DOHH2 (cell line): ENCODE results near the gene SPATA6L.

ENCODE experiments used
- H3F3A ChIP-seq: fragments of 200-600 bp; sonication (generic), shearing (Covaris generic); 2 replicates; pipeline ENCODE4 v1.6.0; 2016; ENCODE audit warnings: antibody characterized with exemption, mild to moderate bottlenecking; ENCODE audit not compliant: control insufficient read depth, insufficient read depth
- H3K27ac ChIP-seq: fragments of 200-600 bp; sonication (generic); 2 replicates; pipeline ENCODE4 v1.5.1; 2014; ENCODE audit warnings: low read depth, mild to moderate bottlenecking, low read length, moderate library complexity
- H3K27me3 ChIP-seq: fragments of 200-600 bp; sonication (generic); 2 replicates; pipeline ENCODE4 v1.6.1; 2014; ENCODE audit warnings: mild to moderate bottlenecking, low read length, mixed read lengths; ENCODE audit not compliant: control insufficient read depth
- H3K36me3 ChIP-seq: fragments of 200-600 bp; sonication (generic); 2 replicates; pipeline ENCODE4 v1.6.1; 2014; ENCODE audit warnings: mild to moderate bottlenecking, low read length, moderate library complexity, mixed read lengths; ENCODE audit not compliant: control insufficient read depth
- H3K4me1 ChIP-seq: fragments of 200-600 bp; sonication (generic); 2 replicates; pipeline ENCODE4 v1.6.1; 2014; ENCODE audit warnings: mild to moderate bottlenecking, low read length, mixed read lengths; ENCODE audit not compliant: control insufficient read depth
- H3K4me2 ChIP-seq: fragments of 200-600 bp; sonication (generic); 2 replicates; pipeline ENCODE4 v1.6.0; 2014; ENCODE audit warnings: mild to moderate bottlenecking, low read length, moderate library complexity
- H3K4me3 ChIP-seq: fragments of 200-600 bp; sonication (generic); 2 replicates; pipeline ENCODE4 v1.5.1; 2014; ENCODE audit warnings: mild to moderate bottlenecking, low read length, mixed read lengths
- H3K79me2 ChIP-seq: fragments of 200-600 bp; sonication (generic); 2 replicates; pipeline ENCODE4 v1.6.1; 2014; ENCODE audit warnings: mild to moderate bottlenecking, low read length, mixed read lengths; ENCODE audit not compliant: control insufficient read depth
- H3K9me2 ChIP-seq: fragments of 200-600 bp; sonication (generic); replicated peaks from 2 replicates; pipeline ENCODE4 v1.6.1; 2014; ENCODE audit warnings: mild to moderate bottlenecking, low read length, mixed read lengths; ENCODE audit not compliant: control insufficient read depth
- H3K9me3 ChIP-seq: fragments of 200-600 bp; sonication (generic); 2 replicates; pipeline ENCODE4 v1.6.1; 2014; ENCODE audit warnings: antibody characterized with exemption, low read length, mixed read lengths; ENCODE audit not compliant: control insufficient read depth, insufficient read depth
- H4K20me1 ChIP-seq: fragments of 200-600 bp; sonication (generic); 2 replicates; pipeline ENCODE4 v1.6.0; 2014; ENCODE audit warnings: low read depth, mild to moderate bottlenecking, antibody characterized with exemption, low read length, moderate library complexity; ENCODE audit not compliant: control insufficient read depth, insufficient read depth
- EZH2phosphoT487 ChIP-seq: fragments of 200-600 bp; sonication (generic); IDR thresholded peaks from 2 replicates; pipeline ENCODE4 v1.6.1; 2017; ENCODE audit warnings: borderline replicate concordance, mild to moderate bottlenecking, antibody characterized with exemption, low read length, moderate library complexity, mixed read lengths
- TF ChIP-seq, protein P1 (sequence below): fragments of 200-600 bp; sonication (generic); IDR thresholded peaks from one replicate; pipeline ENCODE4 v1.5.1; 2014; ENCODE audit warnings: antibody characterized with exemption, mild to moderate bottlenecking, low read depth, low read length; ENCODE audit not compliant: poor library complexity, severe bottlenecking

SPATA6L gene

DNA sequence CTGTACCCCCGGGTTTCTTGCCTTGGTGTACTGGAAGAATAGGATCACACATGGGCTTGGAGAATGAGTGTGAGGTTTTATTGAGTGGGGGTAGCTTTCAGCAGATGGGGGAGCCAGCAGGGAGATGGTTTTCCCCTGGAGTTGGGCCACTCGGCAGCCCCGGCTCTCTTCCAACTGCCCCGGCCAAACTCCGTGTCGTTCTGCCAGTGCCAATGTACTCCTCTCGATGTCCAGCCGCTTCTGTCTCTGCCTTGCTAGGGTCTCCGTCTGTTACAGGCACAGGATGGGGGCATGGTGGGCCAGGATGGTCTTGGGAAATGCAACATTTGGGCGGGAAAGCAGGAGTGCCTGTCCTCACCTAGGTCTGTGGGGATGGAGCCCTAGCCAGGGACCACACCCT lies 11.7 kb downstream of the SPATA6L start:
- Histone ChIP-seq H3K27me3 (peaks cover 7% of the 10 kb centered on the region), H3K4me3 (no peak overlapping the region), H3K9me3 (no peaks in the 10 kb centered on the region), H3K27ac (no peak overlapping the region), H3F3A (no peaks in the 10 kb centered on the region), H3K4me1 (no peaks in the 10 kb centered on the region), H4K20me1 (no peaks in the 10 kb centered on the region), H3K36me3 (no peaks in the 10 kb centered on the region), H3K79me2 (no peaks in the 10 kb centered on the region), H3K9me2 (no peaks in the 10 kb centered on the region), H3K4me2 (no peak overlapping the region)
- TF ChIP-seq, protein P1, sequence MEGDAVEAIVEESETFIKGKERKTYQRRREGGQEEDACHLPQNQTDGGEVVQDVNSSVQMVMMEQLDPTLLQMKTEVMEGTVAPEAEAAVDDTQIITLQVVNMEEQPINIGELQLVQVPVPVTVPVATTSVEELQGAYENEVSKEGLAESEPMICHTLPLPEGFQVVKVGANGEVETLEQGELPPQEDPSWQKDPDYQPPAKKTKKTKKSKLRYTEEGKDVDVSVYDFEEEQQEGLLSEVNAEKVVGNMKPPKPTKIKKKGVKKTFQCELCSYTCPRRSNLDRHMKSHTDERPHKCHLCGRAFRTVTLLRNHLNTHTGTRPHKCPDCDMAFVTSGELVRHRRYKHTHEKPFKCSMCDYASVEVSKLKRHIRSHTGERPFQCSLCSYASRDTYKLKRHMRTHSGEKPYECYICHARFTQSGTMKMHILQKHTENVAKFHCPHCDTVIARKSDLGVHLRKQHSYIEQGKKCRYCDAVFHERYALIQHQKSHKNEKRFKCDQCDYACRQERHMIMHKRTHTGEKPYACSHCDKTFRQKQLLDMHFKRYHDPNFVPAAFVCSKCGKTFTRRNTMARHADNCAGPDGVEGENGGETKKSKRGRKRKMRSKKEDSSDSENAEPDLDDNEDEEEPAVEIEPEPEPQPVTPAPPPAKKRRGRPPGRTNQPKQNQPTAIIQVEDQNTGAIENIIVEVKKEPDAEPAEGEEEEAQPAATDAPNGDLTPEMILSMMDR: no peak
- no peak for TF ChIP-seq EZH2phosphoT487

DNA sequence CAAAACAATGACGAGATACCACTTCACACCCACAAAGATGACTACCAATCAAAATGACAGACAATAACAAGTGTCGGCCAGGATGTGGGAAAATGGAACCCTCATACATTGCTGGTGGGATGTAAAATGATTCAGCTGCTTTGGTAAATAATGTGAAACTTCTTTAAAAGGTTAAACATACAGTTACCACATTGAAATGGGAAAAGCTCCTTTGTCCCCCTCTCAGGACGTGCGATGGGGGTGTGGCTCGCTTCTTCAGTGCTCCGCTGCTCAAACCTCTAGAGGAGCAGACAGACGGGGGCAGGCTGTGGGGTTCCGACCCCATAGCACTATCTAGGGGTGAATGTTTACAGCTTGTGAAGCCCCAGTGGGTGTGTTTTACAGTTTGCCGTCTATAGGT lies 12.2 kb downstream of the SPATA6L start:
- Histone ChIP-seq H3K4me3 (no peak overlapping the region), H3K9me3 (no peaks in the 10 kb centered on the region), H3K4me2 (no peak overlapping the region), H3F3A (no peaks in the 10 kb centered on the region), H3K79me2 (no peaks in the 10 kb centered on the region), H3K9me2 (no peaks in the 10 kb centered on the region), H4K20me1 (no peaks in the 10 kb centered on the region), H3K27me3 (peaks cover 7% of the 10 kb centered on the region), H3K4me1 (no peaks in the 10 kb centered on the region), H3K36me3 (no peaks in the 10 kb centered on the region), H3K27ac (no peak overlapping the region)
- TF ChIP-seq EZH2phosphoT487: no peak
- TF ChIP-seq, protein P1: no peak

DNA sequence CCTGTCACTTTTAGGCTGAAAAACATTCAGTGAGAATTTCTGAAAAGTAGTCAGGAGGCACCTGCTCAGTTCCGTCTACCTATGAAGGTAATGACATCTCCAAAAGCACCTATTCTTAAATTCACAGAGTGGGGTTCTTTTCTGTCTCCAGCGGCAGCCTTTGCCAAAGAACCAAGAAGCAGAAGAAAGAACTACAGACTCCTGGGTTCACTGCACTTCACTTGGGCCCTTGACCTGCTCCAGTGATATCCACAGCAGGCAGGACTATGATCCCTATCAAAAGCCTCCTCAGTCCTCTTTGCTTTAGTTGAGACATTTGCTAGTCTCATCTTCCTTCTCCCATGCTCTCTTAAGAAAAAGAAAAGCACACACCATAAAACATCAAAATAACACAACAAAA lies 23.9 kb downstream of the SPATA6L start:
- Histone ChIP-seq H3K9me2 (no peaks in the 10 kb centered on the region), H3K27me3 (peaks cover 1% of the 10 kb centered on the region; the same call in 1 of the 2 replicates), H3F3A (no peaks in the 10 kb centered on the region), H3K4me3 (no peak overlapping the region), H3K9me3 (no peaks in the 10 kb centered on the region), H4K20me1 (no peaks in the 10 kb centered on the region), H3K27ac (no peak overlapping the region), H3K79me2 (no peaks in the 10 kb centered on the region), H3K4me2 (no peak overlapping the region), H3K4me1 (0 out of 2 replicates have a peak, but pooled peaks cover 5% of the 10 kb centered on the region), H3K36me3 (no peaks in the 10 kb centered on the region)
- TF ChIP-seq, protein P1: no peak
- no peak for TF ChIP-seq EZH2phosphoT487

DNA sequence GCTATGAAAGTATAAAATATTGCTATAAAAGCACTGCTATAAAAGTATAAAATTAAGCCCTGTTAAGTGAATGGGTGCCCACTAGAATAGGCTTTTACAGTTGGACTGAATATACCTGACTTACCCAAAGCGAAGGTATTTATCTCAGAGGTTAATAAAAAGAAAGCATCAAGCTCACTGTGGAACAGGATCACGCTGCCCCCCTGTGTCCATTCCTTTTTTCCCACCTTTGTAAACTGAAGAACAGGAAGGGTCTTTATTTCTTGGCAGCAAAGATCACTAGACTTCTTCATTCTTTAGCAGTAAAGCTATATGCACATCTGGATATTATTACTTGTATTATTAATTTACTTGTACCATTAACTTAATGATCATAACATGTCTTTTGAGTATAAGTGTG lies 26.3 kb downstream of the SPATA6L start:
- H3K79me2 ChIP-seq: no peaks in the 10 kb centered on the region
- no peaks in the 10 kb centered on the region for H3K9me3 ChIP-seq
- no peaks in the 10 kb centered on the region for H3F3A ChIP-seq
- no peak overlapping the region for H3K27ac ChIP-seq
- no peak overlapping the region for H3K4me3 ChIP-seq
- TF ChIP-seq, protein P1: peak; percentile 32
- TF ChIP-seq EZH2phosphoT487: no peak
- no peak overlapping the region for H3K4me2 ChIP-seq
- H4K20me1 ChIP-seq: no peaks in the 10 kb centered on the region
- 0 out of 2 replicates have a peak, but pooled peaks cover 5% of the 10 kb centered on the region for H3K4me1 ChIP-seq
- H3K27me3 ChIP-seq: peaks cover 2% of the 10 kb centered on the region; the same call in 1 of the 2 replicates
- no peaks in the 10 kb centered on the region for H3K36me3 ChIP-seq
- no peaks in the 10 kb centered on the region for H3K9me2 ChIP-seq
